EL (cell line): ENCODE data around the gene ZNF557.
"Not testable (repeated sequence)": the region's sequence is repeated elsewhere in the genome, so short reads cannot be mapped to it uniquely, and the experiment has no call there.

ENCODE experiments used
- DNase-seq: peaks from one replicate; pipeline ENCODE4 v3.0.0-alpha.2; 2016

The ZNF557 gene

GRCh38 chr19:7069042-7069903 is at the start of gene ZNF557:
TSS of gene ZNF557 (plus strand) at chr19:7069703. CDS start at chr19:7075075, 5,372 bp downstream.
- DNase-seq: peak; percentile 98

GRCh38 chr19:7021331-7021730 is 48.2 kb upstream of the ZNF557 start, which contains the start of gene MBD3L2B:
TSS of gene MBD3L2B (minus strand) at chr19:7021431. CDS start at chr19:7021397, 34 bp downstream.
- not testable (repeated sequence) for DNase-seq

GRCh38 chr19:7028790-7029189 is 40.7 kb upstream of the ZNF557 start:
- DNase-seq: not testable (repeated sequence)

- DNase-seq: not testable (repeated sequence)
Observed at GRCh38 chr19:7030278-7030677, 39.2 kb upstream of the ZNF557 start, which contains the start of gene MBD3L5. TSS of gene MBD3L5 (plus strand) at chr19:7030578. CDS start at chr19:7030612, 34 bp downstream.

GRCh38 chr19:7040079-7040478 is 29.4 kb upstream of the ZNF557 start, which contains the start of gene MBD3L4:
TSS of gene MBD3L4 (minus strand) at chr19:7040179. CDS start at chr19:7040144, 35 bp downstream.
- not testable (repeated sequence) for DNase-seq

- DNase-seq: not testable (repeated sequence)
Observed at GRCh38 chr19:7041563-7041962, 27.9 kb upstream of the ZNF557 start.

GRCh38 chr19:7049021-7049420 is 20.5 kb upstream of the ZNF557 start, which contains the start of gene MBD3L2:
TSS of gene MBD3L2 (plus strand) at chr19:7049321. CDS start at chr19:7049374, 53 bp downstream.
- DNase-seq: not testable (repeated sequence)

- not testable (repeated sequence) for DNase-seq
Observed at GRCh38 chr19:7051421-7051820, 18.1 kb upstream of the ZNF557 start.

GRCh38 chr19:7052896-7053295 is 16.6 kb upstream of the ZNF557 start:
- not testable (repeated sequence) for DNase-seq

GRCh38 chr19:7054635-7055368 is 14.7 kb upstream of the ZNF557 start:
- not testable (repeated sequence) for DNase-seq

GRCh38 chr19:7055679-7056078 is 13.8 kb upstream of the ZNF557 start:
- DNase-seq: not testable (repeated sequence)

- not testable (repeated sequence) for DNase-seq
Observed at GRCh38 chr19:7056371-7056770, 13.1 kb upstream of the ZNF557 start.

- not testable (repeated sequence) for DNase-seq
Observed at GRCh38 chr19:7058576-7058975, 10.9 kb upstream of the ZNF557 start, which contains the start of gene MBD3L3. TSS of gene MBD3L3 (minus strand) at chr19:7058676. CDS start at chr19:7058605, 71 bp downstream.

GRCh38 chr19:7059977-7060376 is 9.5 kb upstream of the ZNF557 start:
- DNase-seq: not testable (repeated sequence)

- no peak for DNase-seq
Observed at GRCh38 chr19:7063339-7063738, 6.2 kb upstream of the ZNF557 start.

GRCh38 chr19:7063764-7064418 is 5.6 kb upstream of the ZNF557 start:
- no peak for DNase-seq

GRCh38 chr19:7067122-7067521 is 2.4 kb upstream of the ZNF557 start:
- peak; percentile 23 for DNase-seq

- peak; percentile 63 for DNase-seq
Observed at GRCh38 chr19:7067716-7068115, 1.8 kb upstream of the ZNF557 start.

GRCh38 chr19:7068599-7068998 is 904 bp upstream of the ZNF557 start:
- DNase-seq: no peak

- DNase-seq: no peak
Observed at GRCh38 chr19:7069904-7070226, 362 bp downstream of the ZNF557 start.

GRCh38 chr19:7072541-7072940 is 3.0 kb downstream of the ZNF557 start:
- no peak for DNase-seq

- no peak for DNase-seq
Observed at GRCh38 chr19:7074705-7075282, 5.3 kb downstream of the ZNF557 start.
